LNCAP (cell line): ENCODE results near the gene SLC7A1.

Experiments used
- TF ChIP-seq, protein P1 (sequence below): fragments of 450-650 bp; IDR thresholded peaks from 2 replicates; pipeline ENCODE4 v1.5.1; 2017; ENCODE audit warnings: mild to moderate bottlenecking

The SLC7A1 gene

DNA sequence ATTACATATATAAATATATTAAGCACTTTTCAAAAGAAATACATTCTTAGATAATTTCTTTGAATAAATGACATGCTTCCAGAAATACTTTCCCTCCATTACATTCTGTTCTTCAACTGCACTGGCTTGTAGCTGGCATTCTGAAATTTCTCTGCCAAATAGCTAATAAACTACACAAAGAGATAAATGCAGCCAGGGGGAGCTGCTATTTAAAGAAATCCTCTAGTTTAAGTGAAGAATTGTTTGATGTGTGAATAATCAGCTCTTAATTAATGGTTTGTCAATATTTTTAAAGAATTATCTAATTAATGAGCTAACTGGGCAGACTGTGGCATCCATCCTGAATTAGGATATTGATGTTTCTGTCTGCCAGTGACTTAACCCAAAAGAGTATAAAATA is 30.7 kb downstream of the SLC7A1 start:
- TF ChIP-seq, protein P1, sequence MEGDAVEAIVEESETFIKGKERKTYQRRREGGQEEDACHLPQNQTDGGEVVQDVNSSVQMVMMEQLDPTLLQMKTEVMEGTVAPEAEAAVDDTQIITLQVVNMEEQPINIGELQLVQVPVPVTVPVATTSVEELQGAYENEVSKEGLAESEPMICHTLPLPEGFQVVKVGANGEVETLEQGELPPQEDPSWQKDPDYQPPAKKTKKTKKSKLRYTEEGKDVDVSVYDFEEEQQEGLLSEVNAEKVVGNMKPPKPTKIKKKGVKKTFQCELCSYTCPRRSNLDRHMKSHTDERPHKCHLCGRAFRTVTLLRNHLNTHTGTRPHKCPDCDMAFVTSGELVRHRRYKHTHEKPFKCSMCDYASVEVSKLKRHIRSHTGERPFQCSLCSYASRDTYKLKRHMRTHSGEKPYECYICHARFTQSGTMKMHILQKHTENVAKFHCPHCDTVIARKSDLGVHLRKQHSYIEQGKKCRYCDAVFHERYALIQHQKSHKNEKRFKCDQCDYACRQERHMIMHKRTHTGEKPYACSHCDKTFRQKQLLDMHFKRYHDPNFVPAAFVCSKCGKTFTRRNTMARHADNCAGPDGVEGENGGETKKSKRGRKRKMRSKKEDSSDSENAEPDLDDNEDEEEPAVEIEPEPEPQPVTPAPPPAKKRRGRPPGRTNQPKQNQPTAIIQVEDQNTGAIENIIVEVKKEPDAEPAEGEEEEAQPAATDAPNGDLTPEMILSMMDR = no peak

GRCh38 chr13:29564373-29564772 is 31.1 kb downstream of the SLC7A1 start:
- TF ChIP-seq, protein P1 = no peak

DNA sequence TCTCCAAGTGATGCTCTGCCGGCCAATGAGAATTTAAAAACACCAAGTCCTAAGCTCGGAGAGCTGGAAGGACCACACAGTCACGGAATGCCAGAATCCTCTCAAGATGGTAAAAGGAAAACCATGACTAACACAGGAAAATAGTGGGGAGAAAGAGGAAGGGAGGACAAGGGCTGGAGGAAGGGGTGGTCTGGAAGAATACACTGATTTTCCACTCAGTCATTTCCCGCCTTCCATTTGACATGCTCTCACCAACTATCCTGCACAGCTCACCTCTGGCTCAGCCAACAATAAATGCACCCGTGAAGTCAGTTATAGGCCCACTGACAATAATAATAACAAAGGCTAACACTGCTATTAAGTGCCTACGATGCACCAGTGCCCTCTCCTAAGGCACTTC is 31.5 kb downstream of the SLC7A1 start:
- TF ChIP-seq, protein P1 = no peak

GRCh38 chr13:29562786-29563438 is 32.6 kb downstream of the SLC7A1 start:
- TF ChIP-seq, protein P1 = no peak

DNA sequence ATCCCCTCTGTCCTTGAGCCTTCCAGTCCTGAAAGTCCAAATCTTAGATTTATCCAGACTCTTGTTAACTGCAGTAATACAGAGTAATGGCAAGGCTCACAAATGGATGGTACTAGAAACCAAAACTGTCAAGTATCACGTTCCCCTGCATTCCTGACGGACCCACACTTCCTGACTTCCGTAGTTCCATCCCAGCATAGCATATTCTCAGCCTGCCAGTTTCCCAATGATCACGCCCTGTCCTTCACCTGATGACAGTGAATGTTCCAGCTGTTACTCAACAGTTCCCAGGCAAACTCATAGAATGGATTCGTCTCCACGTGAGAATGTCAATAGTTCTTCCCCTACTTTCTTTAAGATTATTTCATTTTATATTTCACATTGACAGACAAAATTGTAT is 33.6 kb downstream of the SLC7A1 start:
- TF ChIP-seq, protein P1 = no peak

- TF ChIP-seq, protein P1 = no peak
These were observed 38.7 kb downstream of the SLC7A1 start for GRCh38 chr13:29556742-29557141.

DNA sequence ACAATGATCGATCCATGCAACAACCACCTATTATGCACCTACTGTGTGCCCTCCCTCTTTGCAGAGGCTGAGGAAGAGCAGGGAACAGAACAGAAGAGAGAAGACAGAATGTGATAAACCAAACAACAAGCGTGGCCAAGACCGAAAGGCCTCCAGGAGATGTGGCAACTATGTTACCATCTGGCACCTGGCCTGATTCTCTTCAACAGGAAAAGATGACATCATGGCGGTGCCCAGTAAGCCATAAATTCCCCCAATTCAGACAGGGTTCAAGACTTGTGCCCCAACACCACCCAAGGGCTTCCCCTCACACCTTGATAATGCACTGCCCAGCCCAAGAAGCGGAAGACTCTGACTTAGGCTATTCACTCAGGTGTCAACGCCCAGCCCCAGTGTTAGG is 44.3 kb downstream of the SLC7A1 start:
- TF ChIP-seq, protein P1 = no peak
